GM21381 (cell line): ENCODE measurements around the gene CREB3L1.

Experiments used
- ATAC-seq: cut with Tn5 transposase; IDR thresholded peaks from one replicate; pipeline ENCODE4 v1.9.1; 2021; ENCODE audit warnings: mild to moderate bottlenecking, moderate library complexity; ENCODE audit not compliant: unreplicated experiment

CREB3L1 gene

DNA sequence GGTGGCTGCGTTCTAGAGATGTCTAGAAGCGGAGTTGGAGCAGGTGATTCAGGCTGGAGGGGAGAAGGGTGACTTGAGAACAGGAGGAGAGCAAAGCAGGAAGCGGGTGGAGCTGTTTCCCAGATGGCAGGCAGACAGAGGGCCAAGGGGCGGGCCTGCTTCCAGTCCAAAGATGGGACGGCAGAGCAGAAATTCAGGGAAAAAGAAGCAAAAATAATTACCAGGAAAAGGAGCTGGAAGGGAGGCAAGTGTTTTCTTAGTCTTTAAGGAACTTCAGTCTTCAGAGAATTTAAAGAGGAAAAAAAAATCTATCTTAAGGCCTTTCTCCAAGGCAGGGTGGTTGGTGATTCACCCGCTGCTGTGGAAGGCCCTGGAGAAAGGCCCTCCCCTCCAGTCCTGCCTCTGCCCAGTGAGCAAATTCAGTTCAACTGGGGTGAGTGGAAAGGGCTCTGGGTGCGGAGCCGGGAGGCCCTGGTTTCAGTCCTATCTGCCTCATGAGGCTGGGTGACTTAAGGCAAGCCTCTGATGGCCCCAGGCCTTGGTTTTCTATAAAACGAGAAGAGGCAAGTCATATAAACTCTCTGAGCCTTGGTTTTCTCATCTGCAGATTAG lies 4.5 kb upstream of the CREB3L1 start:
- no peak for ATAC-seq

DNA sequence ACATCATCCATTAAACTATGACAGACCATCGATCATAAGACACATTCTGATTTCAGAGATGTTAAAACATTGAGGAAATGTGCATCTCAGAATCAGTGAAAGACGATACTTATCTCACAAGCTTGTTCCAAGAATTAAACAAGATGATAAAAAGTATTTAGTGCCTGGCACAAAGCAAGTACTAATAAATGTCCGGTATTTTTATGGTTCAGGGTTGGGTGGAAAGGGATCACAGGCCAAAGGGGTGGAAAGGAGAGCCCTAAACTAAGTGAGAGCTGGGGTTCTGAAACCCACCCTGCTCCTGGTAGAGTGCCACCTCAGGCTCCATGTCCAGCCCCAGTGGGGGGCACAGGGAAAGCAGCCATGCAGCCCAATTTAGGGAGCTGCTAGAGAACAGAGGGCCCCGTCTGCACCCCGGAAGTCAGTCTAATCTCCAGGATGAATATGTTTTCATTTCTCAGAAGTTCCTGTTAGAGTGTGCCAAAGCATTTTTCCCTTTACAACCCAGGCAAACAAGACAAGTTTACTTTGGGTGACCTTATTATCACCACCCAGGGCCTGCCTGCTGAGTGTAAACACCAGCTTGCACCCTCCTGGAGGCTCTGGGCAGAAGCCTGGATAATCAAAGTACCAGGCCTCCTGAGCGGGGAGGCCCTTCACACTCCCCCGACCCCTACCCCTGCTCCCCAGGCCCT lies 3.8 kb upstream of the CREB3L1 start:
- no peak for ATAC-seq

DNA sequence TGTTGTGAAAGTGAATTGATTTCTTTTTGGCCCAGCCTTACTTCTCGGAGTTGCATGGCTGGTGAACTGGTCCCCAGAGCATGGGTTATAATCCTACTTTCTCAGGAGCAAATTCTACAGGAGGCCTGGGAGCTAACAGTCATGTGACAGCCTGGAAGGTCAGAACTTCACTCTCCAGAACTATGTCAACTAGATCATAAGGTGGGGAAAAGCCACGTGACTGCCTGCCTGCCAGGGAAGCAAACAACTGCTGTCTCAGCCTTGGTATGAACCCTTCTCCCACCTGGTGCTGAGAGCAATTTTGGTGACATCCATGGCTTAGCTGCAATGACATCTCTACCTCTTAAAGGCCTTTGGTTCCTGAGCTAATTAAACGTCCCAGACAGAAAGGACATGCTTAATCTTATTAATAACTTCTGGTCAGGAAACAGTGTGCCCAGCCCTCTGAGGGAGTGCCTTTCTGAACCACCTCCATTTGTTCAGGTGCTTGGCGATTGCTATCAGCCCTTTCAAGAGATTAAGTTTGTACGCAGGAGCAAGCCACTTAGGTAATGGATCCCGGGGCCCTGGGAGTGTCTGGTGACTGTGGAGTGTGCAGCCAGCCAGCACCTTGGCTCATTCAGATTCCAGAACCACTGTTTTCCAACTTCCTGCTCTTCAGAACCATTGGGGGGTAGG lies 1.4 kb upstream of the CREB3L1 start:
- ATAC-seq: no peak

DNA sequence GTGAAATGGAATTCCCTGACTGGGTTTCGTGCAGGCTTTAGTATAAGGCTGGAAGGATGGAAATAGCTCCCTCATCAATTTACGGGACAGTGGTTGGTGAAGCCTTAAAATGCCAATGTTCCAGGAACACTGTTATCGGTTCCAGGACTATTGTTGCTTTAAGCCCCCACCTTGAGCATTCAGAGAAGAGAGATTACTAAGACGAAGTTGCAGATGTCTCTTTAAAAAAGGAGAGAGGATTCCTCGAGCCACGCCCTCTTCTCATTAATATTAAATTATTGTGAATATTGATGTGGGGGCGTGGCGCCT lies 195 bp upstream of the CREB3L1 start:
- ATAC-seq: no peak

DNA sequence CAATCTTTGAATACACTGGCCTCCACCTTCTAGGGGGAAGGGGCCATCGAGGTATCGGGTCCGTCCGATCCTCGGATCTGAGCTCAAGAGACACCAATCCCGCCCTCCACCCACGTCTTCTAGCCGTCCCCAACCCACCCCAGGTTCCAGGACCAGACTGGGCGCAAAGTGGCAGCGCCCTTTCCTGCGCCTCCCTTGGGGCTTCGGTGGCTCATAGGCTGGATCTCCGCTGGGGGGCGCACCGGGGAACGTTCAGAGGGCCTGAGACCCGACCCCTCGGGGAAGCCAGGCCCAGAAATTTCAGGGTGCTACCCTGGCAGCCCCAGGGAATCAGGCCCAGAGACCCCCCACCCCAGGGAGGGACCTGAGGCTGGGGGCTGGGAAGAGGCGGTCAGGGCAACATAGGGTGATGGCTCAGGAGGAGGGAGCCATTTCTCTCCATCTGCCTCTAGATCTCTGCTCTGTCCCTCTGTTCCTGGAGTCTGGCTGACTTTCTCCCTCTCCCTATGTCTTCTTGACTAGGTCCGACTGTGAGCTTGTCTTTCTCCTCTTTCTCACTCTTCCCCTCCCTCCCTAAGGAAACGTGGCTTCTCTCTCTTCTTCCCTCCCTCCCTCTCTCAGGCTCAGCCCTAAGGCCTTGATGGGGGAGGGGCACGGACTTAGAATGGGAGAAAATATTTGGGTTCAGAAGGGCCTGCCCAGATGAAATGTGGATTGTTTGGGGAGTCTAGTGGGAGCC lies 1.1 kb downstream of the CREB3L1 start:
- no peak for ATAC-seq

DNA sequence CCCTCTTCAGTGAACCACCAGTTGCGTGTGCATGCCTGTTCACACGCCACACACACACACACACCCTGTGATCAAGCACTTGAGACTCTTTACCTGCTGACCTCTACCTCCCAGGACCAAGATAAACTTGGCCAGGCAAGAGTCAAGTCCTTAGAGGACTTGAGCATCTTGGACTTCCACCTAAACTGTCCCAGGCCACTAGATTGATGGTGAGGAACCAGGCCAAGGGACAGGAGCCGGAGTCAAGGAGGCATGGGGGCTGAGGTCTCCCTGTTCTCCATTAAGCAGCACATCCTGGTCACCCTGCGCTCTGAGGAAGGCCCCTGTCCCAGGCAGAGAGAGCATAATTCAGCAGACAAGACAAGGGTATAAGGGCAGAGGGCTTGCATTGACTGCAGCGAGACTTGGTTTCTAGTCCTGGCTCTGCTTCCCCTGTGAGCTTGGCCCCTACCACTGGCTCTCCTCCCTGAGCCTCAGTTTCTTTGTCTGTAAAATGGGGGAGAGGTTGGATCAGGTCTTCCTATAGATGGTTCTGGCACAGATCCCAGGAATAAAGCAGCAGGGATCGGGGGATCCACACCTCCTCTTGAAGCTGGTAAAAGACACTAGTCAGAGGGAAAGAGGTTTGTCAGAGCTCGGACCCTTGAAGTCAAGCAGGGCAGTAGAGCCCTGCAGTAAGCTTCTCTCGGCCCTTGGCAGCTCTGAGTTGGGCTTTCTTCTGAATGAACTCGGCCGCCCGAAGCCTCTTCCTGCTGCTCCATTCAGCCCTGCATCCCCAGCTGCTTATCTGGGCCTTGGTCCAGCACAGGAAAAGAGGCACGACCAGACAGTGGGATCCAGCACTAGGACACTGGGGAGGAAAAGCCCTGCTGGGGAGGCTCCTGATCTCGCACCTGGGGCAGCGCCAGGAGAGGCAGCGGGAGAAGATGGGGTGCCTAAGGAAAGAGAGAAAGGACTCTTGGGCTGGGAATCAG lies 2.0 kb downstream of the CREB3L1 start:
- ATAC-seq: no peak

DNA sequence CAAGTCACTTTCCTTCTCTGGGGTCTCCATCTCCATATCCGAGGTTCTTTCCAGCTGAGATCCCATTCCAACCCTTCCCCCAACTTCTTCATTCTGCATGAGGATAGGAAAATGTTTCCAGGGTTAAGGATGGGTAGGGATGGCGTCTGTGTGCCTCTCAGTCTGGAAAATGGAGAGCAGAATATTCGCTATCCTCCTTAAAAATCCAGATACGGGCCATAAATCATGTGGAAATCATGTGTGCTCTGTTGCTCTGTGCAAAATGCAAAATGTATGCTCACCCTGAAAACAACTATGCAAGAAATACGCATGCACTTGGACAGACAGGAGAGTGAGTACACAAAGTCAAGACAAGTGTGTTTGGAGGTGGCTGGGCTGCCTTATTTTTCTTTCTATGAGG lies 3.2 kb downstream of the CREB3L1 start:
- ATAC-seq: no peak

DNA sequence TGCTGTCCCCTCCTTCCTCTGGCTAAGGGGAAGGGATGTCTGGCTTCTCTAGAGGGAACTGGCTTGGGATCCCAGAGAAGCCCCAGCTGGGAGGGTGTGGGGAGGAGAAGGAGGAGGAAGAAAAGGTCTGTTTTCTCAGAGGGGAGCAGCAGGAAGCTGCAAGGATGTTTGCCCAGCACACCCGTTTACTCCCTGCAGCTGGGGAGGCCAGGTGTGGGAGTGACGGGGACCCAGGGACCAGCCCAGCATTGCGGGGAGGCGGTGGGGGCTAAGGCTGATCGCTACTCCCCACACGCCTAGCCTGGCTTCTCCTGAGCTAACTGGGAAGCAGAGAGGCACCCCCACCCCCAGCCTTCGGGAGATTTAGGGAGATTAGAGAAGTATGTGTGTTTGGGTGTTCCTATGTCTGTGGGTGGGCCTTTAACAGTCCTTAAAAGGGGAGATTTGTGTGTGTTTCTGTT lies 3.9 kb downstream of the CREB3L1 start:
- ATAC-seq: no peak

DNA sequence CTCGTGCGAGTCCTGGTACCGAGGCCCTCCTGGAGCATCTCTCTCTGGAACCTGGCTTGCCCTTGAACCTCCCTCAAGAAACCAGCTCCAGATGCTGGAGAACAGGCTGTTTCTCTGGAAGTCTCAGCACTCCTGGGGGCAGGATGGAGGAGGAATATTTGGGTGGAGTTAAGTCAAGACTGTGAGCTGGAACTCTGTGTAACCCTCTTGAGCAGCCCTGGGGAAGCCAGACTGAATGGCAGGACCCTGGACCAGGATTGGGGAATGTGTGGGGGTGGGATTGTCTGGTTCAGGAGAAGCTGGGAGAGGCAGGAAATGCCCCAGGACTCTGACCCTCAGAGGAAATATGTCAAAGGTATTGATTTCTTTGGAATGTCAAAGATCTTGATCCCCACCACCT lies 7.7 kb downstream of the CREB3L1 start:
- ATAC-seq: no peak

DNA sequence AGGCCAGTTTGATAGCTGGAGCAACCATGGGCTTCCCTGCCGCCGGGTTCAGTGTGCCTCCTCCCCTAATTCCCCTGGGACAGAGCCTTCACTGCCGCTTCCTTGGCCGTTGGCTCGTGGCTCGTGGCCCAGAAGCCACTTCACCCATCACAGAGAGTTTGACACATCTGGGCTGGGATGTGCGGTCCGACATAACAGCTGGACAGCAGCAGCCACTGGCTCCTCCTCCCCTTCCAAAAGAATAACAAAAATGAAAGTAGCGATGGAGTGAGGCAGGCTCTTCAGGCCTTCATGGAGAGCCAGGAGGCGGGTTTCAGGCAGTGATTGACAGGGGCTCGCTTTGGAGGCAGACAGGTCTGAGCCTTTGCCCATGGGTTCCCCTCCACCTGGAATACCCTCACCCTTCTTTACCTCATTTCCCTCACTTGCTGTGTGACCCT lies 8.2 kb downstream of the CREB3L1 start:
- ATAC-seq: no peak

DNA sequence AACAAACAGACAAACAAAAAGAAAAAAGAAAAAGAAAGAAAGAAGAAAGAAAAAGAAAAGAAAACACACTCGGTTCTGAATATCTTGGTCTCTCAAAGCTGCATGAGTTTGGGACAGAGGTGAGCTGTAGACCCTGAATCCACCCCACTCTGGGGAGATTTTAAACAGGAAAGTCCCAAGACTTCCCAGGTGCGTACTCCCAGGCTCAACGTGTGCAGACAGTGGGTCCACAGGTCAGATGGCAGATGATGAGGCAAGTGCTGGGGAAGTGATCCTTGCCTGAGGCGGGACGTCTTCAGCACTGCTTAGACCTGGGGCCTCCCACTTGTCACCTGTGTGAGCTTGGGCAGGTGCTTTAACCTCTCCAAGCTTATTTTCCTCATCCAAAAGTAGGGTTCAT lies 9.3 kb downstream of the CREB3L1 start:
- ATAC-seq: no peak

DNA sequence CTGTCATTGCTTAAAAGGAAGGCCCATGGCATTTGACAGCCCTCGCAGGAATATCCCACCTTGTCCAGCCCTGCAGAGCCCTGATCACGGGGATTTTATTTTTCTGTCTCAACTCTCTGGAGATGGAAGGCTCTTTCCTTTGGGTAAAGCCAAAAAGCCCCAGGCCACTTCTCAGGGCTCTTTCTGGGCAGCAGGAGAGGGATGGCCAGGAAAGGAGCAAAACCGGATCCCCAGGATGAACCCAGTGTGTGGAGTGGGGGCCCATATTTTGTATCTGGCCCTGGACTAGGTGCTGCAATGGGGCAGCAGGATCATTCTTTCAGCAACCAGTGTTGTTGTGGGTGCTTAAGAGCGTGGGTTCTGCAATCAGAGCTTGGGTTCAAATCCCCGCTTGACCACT lies 11.0 kb downstream of the CREB3L1 start:
- ATAC-seq: no peak

DNA sequence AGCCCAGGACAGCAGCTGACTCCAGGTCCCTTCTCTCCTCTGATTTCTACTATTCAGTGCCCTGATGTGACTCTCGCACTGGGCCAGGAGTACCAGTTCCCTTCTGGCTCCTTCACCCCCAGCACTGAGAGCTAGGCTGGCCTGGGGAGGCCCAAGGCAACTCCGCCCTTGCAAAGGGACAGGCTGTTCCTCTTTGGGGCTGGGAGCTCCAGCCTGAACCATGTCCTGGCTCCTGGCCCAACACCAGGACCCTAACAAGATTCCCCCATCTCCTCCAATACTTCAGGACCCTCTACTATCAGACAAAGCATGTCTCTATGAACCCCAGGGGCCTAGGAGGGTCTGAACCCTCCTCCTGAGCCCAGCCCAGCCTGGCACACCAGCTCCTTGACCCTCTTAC lies 12.5 kb downstream of the CREB3L1 start:
- ATAC-seq: no peak

DNA sequence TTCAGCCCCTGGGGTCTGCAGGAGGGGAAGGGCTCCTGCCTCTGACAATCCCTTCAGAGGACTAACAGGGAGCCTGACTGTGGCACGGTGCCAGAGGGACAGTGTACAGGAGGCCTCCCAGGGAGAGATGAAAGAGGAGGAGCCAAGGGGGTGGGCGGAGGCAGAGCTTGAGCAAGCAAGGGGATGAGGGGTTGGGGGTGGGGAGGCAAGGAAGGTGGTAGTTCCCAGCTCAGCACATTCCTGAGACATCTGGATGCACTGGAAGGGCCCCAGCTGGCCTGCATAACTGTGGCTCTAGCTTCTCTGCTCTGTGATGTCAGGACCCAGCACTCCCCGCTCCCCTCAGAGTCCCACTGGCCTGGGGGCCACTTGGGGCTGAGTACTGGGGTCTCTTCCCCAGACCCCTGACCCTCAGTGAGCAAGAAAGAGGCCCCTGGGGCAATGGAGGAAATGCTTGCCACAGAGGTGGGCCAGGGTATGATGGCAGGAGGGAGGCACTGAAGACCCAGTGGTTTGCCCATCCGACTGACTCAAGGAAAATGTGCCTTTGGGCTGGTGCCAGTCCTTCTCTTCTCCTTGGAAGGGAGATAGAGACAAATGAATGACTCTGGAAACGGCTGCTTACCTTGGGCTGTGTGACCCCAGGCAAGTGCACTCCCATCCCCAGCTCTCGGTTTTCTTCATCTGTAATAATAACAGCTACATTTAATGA lies 13.3 kb downstream of the CREB3L1 start:
- no peak for ATAC-seq

DNA sequence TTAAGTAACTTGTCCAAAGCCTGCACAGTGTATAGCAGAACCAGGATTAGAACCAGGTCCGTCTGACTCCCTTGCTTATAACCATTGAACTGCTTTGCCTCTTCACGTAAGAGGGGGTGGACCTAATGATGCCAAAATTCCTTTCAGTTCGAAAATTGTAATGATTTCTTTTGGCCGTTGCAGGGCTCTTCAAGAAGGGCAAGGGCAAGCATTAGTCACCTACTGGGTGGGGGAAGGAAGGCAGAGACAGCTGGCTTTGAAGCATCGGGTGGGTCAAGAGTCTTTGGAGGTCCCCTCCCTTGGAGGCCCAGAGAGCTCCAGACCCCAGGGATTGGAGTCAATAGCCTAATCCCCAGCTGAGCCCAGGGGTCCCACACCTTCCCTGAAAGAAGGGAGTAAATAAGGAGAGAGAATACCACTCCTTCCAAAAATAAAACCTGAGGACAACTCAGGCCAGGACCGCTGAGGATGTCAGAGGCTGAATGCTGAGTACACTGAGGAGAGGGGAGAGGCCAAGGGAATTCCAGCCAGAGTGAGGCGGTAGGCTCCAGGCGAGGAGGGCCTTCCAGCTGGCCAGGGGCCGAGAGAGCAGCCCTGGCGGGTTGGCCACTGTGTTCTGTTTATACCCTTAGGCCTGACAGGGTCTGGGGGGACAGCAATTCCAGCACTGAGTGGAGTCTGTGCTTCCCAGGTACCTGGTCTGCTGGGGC lies 14.1 kb downstream of the CREB3L1 start:
- ATAC-seq: no peak

DNA sequence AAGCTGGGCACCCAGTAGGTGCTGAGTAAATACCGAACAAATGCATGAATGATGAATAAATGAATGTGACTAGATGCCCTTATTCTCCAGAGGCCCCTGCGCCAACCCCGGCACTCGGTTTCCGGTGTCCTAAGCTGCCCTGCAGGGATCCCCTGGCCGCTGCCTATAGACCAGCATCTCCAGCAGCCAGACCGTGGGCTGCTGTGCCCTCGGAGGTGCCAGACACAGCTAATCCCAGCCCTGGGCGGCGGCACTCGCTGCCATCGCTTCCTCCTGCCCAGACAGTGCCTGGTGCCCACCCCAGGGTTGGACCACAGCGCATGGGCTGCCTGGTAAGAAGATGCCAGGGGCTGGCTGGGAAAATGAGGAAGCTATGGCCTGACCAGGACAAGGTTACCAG lies 15.6 kb downstream of the CREB3L1 start:
- ATAC-seq: no peak

DNA sequence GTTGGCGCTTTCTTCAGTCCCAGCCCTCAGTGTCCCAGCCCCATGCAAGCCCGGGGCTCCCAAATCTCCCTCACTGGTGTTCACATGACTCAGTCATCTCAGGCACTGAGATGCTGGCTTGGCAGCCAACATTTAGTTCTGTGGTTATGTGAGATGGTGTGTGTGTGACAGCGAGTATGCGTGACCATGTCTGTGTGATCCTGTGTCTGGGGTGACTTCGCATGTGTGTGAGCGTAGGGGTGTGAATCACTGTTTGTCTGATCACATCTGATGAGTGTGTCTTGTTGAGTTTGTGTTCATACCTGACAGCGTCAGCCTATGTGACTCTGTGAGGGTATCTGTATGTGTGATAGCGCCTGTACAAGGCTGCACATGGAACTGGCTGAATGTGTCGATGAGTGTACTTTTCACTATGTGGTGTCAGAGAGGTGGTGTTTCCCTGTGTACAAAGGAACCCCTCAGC lies 16.2 kb downstream of the CREB3L1 start:
- no peak for ATAC-seq

DNA sequence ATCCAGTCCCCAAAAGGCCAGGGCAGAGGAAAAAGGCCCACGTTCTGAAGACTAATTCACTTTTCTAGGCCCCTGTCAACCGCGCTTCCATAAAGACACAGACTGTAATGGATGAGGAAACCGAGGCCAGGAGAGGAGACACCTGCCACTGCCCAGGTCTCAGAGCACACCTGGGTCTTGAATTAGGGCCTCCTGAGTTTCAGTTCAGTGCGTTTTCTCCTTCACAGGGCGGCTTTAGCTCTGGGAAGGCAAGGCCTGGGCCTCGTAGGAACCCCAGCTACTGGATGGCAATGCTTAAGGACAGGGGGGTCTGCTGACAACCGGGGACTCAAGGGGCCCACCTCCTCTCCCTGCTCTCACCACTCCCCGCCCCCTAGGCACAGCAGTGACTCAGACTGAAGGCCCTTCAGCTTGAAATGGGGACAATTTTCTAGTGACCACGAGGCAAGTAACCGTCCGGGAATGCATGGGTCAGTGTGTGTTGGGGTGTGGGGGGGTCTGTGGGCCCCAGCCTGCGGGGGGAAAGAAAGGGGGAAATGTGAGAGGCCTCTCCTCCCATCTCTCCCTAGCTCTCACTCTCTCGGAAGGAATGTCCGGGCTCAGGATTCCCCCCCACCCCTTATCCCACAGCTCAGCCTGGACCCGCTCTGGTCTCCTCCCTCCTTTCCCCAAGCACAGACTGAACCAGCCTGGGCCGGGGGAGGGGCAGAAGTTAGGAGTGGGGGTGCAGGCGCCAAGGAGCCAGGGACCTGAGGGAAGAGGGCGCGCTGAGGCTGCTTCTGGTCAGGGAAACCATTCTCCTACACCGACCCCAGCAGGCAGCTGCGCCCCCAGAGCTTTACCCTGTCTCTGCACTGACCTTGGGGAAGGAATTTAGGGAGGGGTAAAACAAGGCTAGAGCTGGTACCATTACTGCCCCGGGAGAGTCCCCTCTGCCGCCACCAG lies 17.2 kb downstream of the CREB3L1 start:
- ATAC-seq: no peak
